DND-41 (cell line): ENCODE measurements around the gene SIDT2.

Experiments used
- ATAC-seq: fragments of 200-7000 bp; cut with Tn5 transposase; 3 replicates; pipeline ENCODE4 v1.9.1; 2021; ENCODE audit warnings: low read depth; ENCODE audit not compliant: insufficient read depth
- DNase-seq: peaks from one replicate; pipeline ENCODE4 v3.0.0-alpha.2; 2020
- H2AFZ ChIP-seq: 2 replicates; pipeline ENCODE4 v1.6.0; 2012; ENCODE audit warnings: low read depth, low read length
- H3K27ac ChIP-seq: 2 replicates; pipeline ENCODE4 v1.5.1; 2012; ENCODE audit warnings: low read length, inconsistent platforms
- H3K27me3 ChIP-seq: fragments of 200-600 bp; sonication (generic); 2 replicates; pipeline ENCODE4 v1.6.0; 2012; ENCODE audit warnings: low read length, mild to moderate bottlenecking, inconsistent platforms; ENCODE audit not compliant: insufficient read depth, poor library complexity
- H3K36me3 ChIP-seq: 2 replicates; pipeline ENCODE4 v1.5.1; 2012; ENCODE audit warnings: low read length, inconsistent platforms; ENCODE audit not compliant: insufficient read depth
- H3K4me1 ChIP-seq: 2 replicates; pipeline ENCODE4 v1.5.1; 2012; ENCODE audit warnings: mild to moderate bottlenecking, low read length; ENCODE audit not compliant: insufficient read depth
- H3K4me2 ChIP-seq: 2 replicates; pipeline ENCODE4 v1.6.0; 2012; ENCODE audit warnings: mild to moderate bottlenecking, moderate library complexity, low read length, inconsistent platforms; ENCODE audit not compliant: insufficient read depth
- H3K4me3 ChIP-seq, 2 experiments: fragments of 200-600 bp in 1 of 2; shearing (Covaris generic) in 1 of 2; 2 replicates each; pipeline ENCODE4 v1.5.1; 2012 to 2016; ENCODE audit warnings: inconsistent platforms in 2 of 2, low read length in 2 of 2, mild to moderate bottlenecking in 2 of 2, low read depth in 1 of 2, moderate library complexity in 1 of 2
- H3K79me2 ChIP-seq: 2 replicates; pipeline ENCODE4 v1.6.0; 2012; ENCODE audit warnings: low read length, inconsistent platforms; ENCODE audit not compliant: insufficient read depth
- H3K9ac ChIP-seq: 2 replicates; pipeline ENCODE4 v1.6.0; 2012; ENCODE audit warnings: low read depth, mild to moderate bottlenecking, inconsistent platforms, low read length, moderate library complexity
- H3K9me3 ChIP-seq: 2 replicates; pipeline ENCODE4 v1.5.1; 2012; ENCODE audit warnings: low read length, moderate library complexity, mild to moderate bottlenecking, inconsistent platforms; ENCODE audit not compliant: insufficient read depth, severe bottlenecking
- H4K20me1 ChIP-seq: 2 replicates; pipeline ENCODE4 v1.6.0; 2012; ENCODE audit warnings: low read length; ENCODE audit not compliant: insufficient read depth
- EZH2 ChIP-seq: IDR thresholded peaks from 3 replicates; pipeline ENCODE4 v1.6.1; 2012; ENCODE audit warnings: borderline replicate concordance, low read depth, mild to moderate bottlenecking, moderate library complexity, low read length, inconsistent platforms; ENCODE audit not compliant: severe bottlenecking
- TF ChIP-seq, protein P1 (sequence below): IDR thresholded peaks from 2 replicates; pipeline ENCODE4 v1.5.1; 2012; ENCODE audit warnings: borderline replicate concordance, low read length, moderate library complexity, mild to moderate bottlenecking; ENCODE audit not compliant: poor library complexity, severe bottlenecking; ENCODE audit errors: extremely low read depth

The SIDT2 gene

DNA sequence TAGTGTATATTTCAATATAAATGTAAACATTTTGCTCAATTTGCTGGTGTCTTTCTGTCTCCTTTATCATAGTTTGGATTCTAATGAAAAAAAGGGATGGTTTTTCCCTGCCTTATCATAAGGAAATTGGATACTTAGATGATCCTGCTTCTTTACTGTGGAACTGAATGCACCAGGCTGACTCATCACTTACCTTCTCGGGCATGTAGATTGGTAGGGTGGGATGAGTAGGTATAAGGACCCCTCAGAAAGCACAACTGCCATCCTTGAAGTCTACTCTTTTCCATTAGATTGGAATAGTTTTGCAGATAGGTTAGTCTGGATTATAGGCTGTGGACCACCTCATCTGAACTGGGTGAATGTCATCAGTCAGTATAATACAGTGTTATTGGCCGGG is 7.5 kb upstream of the SIDT2 start:
- H3K4me3 ChIP-seq = no peak overlapping the region
- H3K4me2 ChIP-seq = no peak overlapping the region
- no peaks in the 10 kb centered on the region for H3K9me3 ChIP-seq
- no peak overlapping the region for H3K27ac ChIP-seq
- H4K20me1 ChIP-seq = peaks cover 8% of the 10 kb centered on the region
- TF ChIP-seq, protein P1, sequence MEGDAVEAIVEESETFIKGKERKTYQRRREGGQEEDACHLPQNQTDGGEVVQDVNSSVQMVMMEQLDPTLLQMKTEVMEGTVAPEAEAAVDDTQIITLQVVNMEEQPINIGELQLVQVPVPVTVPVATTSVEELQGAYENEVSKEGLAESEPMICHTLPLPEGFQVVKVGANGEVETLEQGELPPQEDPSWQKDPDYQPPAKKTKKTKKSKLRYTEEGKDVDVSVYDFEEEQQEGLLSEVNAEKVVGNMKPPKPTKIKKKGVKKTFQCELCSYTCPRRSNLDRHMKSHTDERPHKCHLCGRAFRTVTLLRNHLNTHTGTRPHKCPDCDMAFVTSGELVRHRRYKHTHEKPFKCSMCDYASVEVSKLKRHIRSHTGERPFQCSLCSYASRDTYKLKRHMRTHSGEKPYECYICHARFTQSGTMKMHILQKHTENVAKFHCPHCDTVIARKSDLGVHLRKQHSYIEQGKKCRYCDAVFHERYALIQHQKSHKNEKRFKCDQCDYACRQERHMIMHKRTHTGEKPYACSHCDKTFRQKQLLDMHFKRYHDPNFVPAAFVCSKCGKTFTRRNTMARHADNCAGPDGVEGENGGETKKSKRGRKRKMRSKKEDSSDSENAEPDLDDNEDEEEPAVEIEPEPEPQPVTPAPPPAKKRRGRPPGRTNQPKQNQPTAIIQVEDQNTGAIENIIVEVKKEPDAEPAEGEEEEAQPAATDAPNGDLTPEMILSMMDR = no peak
- TF ChIP-seq EZH2 = no peak
- no peak overlapping the region for H2AFZ ChIP-seq
- H3K79me2 ChIP-seq = peaks cover 8% of the 10 kb centered on the region; the same call in 1 of the 2 replicates
- DNase-seq = no peak
- no peaks in the 10 kb centered on the region for H3K27me3 ChIP-seq
- peaks cover 59% of the 10 kb centered on the region for H3K36me3 ChIP-seq
- ATAC-seq = no peak
- no peak overlapping the region for H3K9ac ChIP-seq
- H3K4me1 ChIP-seq = no peaks in the 10 kb centered on the region

DNA sequence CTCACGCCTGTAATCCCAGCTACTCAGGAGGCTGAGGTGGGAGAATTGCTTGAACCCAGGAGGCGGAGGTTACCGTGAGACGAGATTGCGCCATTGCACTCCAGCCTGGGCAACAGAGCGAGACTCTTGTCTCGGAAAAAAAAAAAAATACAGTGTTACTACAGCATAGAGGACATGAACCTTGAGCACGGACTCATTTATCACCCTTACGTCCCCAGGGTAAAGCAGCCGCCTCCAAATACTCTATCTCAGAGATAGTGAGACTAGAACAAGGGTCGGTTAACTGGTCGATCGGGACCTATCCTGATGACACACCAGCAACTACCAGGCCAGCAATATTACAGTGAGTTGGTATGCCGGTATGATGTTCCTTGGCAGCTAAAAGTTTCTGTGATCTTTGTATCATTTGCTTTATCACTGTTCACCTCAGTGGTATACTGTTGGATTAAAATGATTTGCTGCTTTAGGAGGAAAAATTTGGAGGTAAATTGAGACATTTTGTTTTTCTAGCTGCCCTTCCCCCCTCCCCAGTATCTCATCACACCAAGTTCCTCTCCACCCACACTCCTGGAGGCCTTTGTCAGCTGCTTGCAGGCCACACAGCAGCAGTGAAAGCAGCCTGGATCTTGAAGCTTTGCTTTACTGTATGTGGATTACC is 7.0 kb upstream of the SIDT2 start:
- Histone ChIP-seq H3K4me2 (no peak overlapping the region), H3K9ac (no peak overlapping the region), H3K79me2 (peaks cover 3% of the 10 kb centered on the region; the same call in 1 of the 2 replicates), H4K20me1 (peaks cover 6% of the 10 kb centered on the region), H3K36me3 (peaks cover 54% of the 10 kb centered on the region), H3K27ac (no peak overlapping the region), H3K4me3 (no peak overlapping the region), H3K4me1 (no peaks in the 10 kb centered on the region), H2AFZ (no peak overlapping the region), H3K27me3 (no peaks in the 10 kb centered on the region), H3K9me3 (no peaks in the 10 kb centered on the region)
- TF ChIP-seq EZH2 = no peak
- TF ChIP-seq, protein P1 = no peak
- ATAC-seq (no peak), DNase-seq (no peak)

DNA sequence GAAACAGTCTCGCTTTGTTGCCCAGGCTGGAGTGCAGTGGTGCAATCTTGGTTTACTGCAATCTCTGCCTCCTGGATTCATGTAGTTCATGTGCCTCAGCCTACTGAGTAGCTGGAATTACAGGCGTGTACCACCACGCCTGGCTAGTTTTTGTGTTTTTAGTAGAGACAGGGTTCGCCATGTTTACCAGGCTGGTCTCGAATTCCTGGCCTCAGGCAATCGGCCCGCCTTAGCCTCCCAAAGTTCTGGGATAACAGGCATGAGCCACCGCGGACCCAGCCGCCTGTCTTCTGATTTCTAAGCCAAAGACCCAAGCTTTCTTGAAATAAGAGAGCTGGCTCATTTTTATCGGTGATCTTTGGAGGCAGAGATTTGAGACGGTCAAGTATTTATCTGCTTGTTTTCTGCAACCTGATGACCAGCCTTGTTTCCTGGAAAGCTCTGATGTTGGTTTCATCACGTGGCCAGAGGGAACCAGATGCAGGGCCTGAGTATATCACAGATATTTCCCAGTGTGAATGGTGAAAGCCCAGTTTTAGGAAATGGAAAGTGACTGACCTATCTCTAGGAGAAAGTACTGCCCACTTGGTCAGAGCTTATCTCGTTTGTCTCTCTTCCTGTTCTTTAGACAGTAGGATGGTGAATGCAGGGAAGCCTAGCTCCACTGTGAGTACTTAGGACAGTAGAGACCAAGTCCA is 5.7 kb upstream of the SIDT2 start:
- no peak overlapping the region for H2AFZ ChIP-seq
- no peaks in the 10 kb centered on the region for H3K9me3 ChIP-seq
- H3K79me2 ChIP-seq = no peaks in the 10 kb centered on the region
- no peak overlapping the region for H3K4me3 ChIP-seq
- peaks cover 41% of the 10 kb centered on the region for H3K36me3 ChIP-seq
- H3K4me1 ChIP-seq = peaks cover 4% of the 10 kb centered on the region
- TF ChIP-seq, protein P1 = no peak
- H3K27ac ChIP-seq = no peak overlapping the region; the same call in 1 of the 2 replicates
- no peak for ATAC-seq
- H3K9ac ChIP-seq = no peak overlapping the region
- H4K20me1 ChIP-seq = no peaks in the 10 kb centered on the region; the same call in 1 of the 2 replicates
- DNase-seq = no peak
- H3K27me3 ChIP-seq = no peaks in the 10 kb centered on the region
- no peak overlapping the region for H3K4me2 ChIP-seq
